Non-pigmented ciliary epithelial cell (primary cell): ENCODE measurements around the gene SYNE3.

Experiments used
- DNase-seq: peaks from one replicate; pipeline ENCODE4 v3.0.0-alpha.2; 2010; ENCODE audit warnings: low read depth

Gene SYNE3

GRCh38 chr14:95540236-95540855, 23.9 kb upstream of the SYNE3 start:
- DNase-seq, result no peak

DNA sequence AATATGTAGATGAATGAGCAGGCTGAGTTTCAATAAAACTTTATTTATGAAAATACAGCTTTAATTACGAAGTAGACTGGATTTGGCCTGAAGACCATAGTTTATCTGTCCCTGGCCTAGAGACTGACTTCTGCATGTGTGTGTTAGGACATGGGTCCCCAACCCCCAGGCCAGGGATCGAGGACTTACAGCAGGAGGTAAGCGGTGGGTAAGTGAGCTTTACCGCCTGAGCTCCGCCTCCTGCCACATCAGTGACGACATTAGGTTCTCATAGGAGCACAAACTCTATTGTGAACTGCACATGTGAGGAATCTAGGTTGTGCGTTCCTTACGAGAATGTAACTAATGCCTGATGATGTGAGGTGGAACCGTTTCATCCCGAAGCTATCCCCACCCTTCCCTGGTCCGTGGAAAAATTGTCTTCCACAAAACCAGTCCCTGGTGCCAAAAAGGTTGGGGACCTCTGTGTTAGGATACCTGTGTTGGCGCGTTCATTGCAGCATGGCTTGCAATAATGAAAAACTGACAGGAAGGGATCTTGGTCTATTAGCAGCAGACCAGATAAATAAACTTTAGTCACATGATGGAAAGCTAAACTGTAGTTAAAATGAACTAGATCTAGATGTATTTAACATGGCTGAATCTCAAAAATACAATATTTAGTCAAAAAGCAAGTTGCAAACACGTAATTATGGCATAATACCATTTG, 22.5 kb upstream of the SYNE3 start:
- DNase-seq, result no peak

DNA sequence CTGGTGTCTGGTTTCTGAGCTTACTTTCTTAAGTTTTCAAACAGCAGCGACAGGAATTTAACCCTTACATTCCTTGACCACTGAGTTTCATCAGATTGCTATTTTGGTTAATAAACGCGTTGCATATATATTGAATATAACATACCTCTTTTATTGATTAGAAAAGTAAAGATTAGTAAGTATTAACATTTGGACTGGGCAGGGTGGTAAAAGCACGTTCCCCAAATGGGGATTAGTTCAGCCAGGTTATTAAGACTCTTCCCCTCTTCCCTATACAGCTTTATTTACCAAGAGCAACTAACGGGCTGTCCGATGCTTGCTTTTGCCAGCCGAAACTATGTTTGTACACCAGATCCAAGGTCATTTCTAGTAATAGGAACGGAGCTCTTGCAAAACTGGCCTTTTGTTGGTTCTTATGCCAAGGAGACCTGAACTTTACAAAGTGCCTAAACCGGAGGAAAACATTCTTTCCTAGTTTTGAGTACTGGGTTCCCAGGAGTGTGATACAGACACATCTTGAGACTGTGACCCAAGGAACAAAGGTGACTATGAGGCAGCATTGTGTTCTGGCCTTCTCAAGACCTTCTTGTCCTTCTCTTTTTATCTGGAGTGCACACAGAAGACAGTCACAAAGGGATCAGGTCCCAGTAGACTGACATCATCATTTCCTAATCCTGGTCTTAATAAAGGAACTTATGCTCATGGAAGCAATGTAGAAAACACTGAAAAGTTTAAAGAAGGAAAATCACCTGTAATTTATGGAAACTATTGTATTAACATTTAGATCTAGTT, 21.0 kb upstream of the SYNE3 start:
- DNase-seq, result no peak

- DNase-seq, result no peak
Measured at GRCh38 chr14:95536671-95537070, 20.2 kb upstream of the SYNE3 start.

DNA sequence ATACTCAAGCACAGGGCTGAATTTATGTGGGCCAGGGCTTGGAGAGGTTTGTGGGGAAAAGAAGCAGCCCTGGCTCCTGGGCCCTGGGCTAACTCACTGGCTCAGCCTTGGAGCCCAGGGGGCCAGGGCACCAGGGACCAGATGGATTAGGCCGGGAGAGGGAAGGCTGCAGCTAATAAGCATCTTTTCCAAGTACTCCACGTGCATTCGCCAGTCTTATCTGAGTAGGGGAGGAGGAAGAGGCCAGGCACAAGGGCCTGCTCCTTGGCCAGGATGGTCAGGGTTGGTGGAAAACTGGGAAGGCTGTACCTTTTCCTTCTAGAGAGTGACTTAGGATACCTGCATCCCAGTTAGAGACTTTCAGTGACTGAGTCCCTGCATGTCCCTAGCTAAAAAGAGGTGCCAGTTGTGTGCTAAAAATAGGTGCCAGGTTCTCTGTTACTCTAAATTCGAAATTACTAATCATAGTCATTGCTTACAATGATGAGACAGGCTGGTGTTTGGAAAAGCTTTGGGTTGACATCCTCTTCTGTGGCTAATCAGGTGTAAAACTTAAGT, 19.7 kb upstream of the SYNE3 start:
- DNase-seq, result no peak

DNA sequence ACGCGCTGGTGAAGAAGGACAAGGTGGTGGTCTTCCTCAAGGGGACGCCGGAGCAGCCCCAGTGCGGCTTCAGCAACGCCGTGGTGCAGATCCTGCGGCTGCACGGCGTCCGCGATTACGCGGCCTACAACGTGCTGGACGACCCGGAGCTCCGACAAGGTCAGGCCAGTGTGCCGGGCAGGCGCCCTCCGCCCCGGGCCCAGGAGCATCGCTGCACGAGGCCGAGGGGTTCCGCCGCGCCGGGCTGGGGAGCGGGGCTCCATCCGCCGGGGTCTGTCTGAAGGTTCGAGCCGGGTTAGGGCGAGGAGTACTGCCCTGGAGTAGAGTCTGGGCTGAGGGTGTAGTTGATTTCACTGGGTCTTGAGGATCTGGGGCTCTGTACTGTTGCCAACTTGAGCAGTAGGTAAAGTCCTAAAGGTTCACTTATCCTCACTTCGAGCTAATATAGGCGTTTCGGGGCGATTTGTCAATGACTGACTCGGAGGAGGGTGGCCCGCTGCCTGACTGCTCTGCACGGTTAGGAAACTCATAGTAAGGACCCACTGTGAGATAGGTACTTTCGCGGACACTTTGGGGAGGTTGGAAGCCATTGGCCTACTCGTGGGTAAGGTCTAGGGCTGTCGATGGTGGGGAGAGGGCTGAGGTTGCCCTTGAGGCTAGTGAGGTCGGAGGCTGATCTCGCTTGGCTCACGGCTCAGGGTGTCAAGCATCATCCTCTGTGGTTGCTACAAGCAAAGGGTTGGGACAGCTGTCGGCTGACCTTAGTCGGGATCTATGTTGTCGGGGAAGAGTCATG, 19.0 kb upstream of the SYNE3 start:
- no peak for DNase-seq

- DNase-seq, result peak; percentile 100
Measured at GRCh38 chr14:95534299-95535225, 18.1 kb upstream of the SYNE3 start, which contains the start of gene GLRX5. Gene GLRX5, plus strand, starts transcription at chr14:95535050. Its CDS starts 40 bp downstream, at chr14:95535090.

DNA sequence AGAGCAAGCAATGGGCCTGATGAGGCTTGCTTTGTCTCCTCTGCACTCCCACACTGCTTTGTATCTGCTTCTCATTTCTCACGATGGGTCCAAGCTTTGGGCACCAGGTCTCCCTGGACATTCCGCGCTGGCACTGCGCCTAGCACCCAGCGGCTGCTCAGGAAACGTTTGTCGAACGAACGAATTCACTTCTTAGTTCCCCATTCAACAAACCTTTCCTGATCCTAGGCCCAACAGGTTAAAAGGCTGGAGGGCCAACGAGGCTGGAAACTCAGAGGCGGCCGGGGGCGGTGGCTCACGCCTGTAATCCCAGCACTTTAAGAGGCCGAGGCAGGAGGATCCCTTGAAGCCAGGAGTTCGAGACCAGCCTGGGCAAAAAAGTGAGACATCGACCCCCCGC, 17.4 kb upstream of the SYNE3 start:
- no peak for DNase-seq

DNA sequence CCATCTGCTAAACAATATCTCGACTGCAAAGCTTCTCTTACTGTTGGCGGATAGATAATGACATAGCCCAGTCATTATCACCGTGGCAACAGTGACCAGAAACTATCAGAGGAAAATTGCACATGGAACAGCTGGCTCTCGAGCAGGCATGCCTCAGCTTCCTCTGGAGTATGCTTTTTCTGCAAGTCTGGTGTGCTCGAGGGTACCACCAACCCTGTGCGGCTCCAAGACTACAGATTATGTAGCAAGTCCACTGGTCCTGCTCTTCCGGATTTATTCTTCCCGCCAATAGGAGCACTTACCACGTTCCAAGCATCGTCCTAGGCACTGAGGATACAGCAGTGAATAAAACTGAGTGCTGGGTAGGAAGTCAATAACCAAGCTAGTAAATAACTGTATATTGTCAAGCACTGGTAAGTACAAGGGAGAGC, 17.0 kb upstream of the SYNE3 start:
- no peak for DNase-seq

DNA sequence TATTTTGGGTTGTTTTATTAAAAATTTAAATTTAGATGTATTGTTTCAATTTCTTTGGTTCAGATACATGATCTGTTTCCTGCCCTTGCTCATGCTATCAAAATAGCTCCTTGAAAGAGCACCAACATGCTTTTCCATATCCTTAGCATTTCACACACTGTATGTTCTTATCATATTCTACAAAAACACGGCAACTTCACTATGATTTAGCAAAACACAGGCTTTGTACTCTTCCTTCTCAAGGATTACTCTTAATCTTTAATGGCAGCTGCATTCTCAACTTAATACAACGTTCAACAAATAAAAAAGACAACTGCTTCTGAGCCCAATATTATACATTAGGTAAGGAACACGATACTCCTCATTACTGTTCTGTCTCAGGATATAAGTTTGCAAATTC, 15.5 kb upstream of the SYNE3 start:
- DNase-seq, result no peak

DNA sequence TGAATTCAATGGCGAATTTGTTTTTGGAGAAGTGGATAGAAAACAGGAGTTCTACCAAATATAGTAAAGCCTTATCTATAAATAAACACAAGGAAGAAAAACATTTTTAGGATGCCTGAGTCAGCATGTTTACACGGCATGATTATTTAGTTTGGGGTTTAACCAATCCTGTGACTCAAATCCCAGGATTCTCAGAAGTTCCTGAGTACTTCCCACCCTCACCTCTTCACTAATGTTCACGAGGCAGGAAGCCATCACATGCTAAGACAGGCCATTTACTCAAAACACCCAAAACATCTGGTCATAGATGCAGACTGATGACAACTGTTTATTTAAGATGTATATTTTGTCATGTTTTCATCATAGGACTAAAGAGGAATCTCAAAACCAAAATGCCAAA, 15.0 kb upstream of the SYNE3 start:
- peak; percentile 60 for DNase-seq

- DNase-seq, result no peak
Measured at GRCh38 chr14:95530473-95531276, 14.2 kb upstream of the SYNE3 start.

DNA sequence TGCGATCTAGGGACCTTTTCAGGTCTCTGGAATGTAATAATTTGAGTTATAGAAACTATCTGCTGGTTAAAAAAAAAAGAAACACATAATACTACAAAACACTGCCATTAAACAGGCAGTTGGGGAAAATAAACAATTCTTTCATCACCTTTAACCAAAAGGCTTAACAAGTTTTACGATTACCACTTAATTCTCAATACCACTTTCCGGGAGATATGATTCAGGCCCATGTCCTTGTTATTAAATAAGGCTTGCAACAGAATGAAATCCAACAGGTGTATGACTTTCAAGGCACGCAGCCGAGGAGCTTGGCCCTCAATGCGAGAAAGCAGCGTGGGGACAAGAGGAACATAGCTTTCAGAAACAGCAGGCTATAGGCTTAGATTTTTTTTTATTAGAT, 12.8 kb upstream of the SYNE3 start:
- no peak for DNase-seq

DNA sequence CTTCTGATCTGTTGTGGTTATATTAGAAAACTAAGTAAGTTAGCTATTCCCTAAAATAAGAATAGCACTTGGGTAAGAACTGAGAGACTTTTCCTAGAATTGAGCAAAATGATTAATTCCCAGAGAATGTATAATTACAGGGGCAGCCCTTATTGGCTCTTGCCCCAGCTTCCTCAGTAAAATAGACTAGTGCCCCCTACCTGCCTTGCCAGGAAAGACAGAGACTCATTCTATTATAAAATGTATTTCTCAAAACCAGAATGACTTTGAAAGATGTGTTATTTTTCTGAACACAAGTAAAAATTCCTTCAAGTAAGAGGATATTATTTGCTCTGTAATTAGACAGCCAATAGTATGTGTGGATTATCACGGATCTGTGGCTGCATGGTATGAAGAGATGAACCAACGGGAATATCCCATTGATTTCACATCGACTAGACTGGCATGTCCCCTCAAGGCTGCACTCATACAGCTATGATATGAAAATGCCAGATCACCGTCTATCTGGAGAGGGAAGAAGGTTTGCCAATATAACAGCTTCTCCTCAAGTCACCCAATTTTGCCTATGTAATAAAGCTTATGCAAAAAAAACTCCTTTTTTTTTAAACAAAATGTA, 11.0 kb upstream of the SYNE3 start:
- DNase-seq, result no peak

GRCh38 chr14:95526483-95527386, 10.3 kb upstream of the SYNE3 start:
- no peak for DNase-seq

DNA sequence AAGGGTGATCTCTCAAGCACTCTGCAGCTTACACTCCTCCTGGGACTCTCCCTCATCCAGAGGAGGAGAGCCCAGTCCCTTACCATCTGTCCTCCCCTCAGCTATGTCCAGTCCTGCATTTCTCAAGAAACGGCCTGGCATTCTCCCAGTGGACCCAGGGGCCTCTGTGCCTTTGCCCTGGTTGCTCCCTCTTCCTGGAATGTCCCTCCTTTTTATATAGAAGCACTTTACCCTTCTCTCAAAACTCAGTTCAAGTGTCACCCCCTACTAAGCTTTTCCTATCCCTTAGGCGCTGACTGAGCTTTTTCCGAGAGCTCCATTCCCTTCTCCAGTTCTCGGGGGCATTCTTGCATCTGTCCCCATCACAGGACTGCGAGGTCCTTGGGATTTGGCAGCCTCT, 9.5 kb upstream of the SYNE3 start:
- no peak for DNase-seq

GRCh38 chr14:95524706-95525512, 8.5 kb upstream of the SYNE3 start:
- DNase-seq, result no peak
